ENCODE data around the gene THSD7A.

Gene THSD7A

GRCh38 chr7:11517853-11518252 is 314.1 kb downstream of the THSD7A start:
- no peak for DNase-seq (ENCODE audit: low read depth)

- DNase-seq (ENCODE audit: low read depth), result no peak
Observed at GRCh38 chr7:11516328-11516727, 315.7 kb downstream of the THSD7A start.

- no peak for DNase-seq (ENCODE audit: low read depth)
Observed at GRCh38 chr7:11513460-11513859, 318.5 kb downstream of the THSD7A start.

- DNase-seq (ENCODE audit: low read depth), result no peak
Observed at GRCh38 chr7:11507929-11508328, 324.1 kb downstream of the THSD7A start.

GRCh38 chr7:11506417-11506816 is 325.6 kb downstream of the THSD7A start:
- no peak for DNase-seq (ENCODE audit: low read depth)

DNA sequence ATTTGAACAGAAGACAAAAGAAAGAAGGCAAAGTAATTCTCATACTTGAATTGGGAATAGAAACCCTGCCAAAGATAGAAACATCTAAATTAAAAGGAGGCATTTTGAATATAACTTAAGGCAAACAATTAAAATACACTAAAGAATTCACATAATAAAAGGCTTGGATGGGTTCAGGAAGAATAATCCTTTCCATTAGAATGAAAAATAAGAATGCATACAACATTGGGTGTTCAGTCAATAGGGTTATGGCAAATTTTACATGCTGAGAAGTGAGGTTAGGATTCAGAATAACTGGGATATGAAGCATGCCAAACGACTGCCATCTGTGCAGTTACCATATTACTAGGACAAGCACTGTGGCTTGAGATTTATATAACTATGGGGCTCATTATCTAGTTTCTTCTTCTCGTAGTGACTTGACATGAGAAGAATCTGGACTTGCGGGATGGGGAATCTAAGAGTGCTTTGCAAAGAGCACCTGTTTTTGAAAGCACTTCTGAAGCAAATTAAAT is 326.5 kb downstream of the THSD7A start:
- no peak for DNase-seq (ENCODE audit: low read depth)

DNA sequence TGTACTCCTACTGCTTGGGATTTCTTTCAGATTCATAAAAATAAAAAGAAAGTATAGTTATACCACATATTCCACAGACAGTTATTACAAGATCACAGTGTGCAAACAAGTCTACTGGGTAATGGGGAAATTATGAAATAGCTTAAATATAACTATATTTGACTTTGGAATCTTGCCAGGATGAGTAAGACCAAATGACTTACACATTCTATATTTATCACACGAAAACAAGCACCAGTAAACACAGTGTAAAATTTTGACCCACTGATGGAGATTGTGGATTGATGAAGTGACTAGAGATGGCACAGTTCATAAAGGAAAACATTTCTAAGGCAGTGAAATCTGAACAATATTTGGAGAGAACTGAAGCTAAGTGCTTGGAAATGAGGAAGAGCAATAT is 339.7 kb downstream of the THSD7A start:
- no peak for DNase-seq (ENCODE audit: low read depth)

- DNase-seq (ENCODE audit: low read depth), result no peak
Observed at GRCh38 chr7:11491811-11492210, 340.2 kb downstream of the THSD7A start.

DNA sequence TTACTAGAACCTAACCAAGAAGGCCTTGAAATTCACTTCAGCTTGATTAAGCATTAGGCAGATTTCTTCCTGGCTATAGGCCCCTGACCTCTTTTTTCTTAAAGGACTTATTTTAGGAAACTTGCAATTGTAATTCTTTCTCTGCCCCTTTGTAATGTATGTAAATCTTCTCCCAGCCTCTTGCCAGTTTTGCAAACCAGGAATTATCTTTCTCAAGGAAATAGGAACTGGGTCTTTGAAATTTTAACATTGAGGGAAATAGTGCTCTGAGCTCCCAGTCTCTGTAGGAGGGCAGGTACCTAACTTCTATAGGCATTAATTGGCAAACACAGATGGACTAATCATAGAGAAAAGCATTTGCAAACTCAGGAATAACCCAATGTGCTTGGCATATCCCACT is 342.7 kb downstream of the THSD7A start:
- no peak for DNase-seq (ENCODE audit: low read depth)

DNA sequence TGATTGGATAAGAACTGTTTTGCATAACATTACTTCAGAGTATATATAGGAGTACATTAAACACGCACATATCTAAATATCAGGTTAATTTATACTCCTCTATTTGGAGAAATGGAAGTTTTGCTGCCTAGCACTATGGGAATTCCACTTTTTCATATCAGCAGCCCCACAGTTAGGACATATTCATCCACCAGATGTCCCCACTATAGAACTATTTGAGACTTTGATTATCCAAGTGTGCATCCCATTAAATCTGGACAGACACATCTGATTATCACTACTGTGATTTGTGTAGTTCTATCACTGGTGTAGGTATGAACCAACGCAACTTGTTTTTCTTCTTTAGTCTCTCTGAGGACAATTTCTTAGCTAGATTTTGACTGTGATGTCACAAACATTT is 345.7 kb downstream of the THSD7A start:
- no peak for DNase-seq (ENCODE audit: low read depth)

- DNase-seq (ENCODE audit: low read depth), result no peak
Observed at GRCh38 chr7:11485636-11486035, 346.4 kb downstream of the THSD7A start.

DNA sequence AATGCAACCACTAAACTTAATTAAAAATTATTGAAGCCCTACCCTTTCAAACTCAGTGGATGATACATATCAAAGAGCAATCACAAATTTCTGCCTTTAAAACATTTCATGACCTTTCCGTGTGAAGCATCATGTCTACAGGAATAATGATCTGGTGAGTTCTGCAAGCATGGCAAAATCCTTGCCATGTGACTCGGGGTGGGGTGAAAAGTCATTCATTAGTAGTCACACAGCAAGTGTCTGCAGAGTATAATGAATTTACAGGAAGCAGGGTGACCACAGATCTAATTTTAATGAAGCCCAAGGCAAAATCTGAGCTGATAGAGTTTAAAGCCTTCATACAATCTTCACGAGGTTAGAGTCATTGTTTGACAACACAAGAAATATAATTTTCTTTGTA is 351.9 kb downstream of the THSD7A start:
- no peak for DNase-seq (ENCODE audit: low read depth)

- no peak for DNase-seq (ENCODE audit: low read depth)
Observed at GRCh38 chr7:11478882-11479281, 353.1 kb downstream of the THSD7A start.

DNA sequence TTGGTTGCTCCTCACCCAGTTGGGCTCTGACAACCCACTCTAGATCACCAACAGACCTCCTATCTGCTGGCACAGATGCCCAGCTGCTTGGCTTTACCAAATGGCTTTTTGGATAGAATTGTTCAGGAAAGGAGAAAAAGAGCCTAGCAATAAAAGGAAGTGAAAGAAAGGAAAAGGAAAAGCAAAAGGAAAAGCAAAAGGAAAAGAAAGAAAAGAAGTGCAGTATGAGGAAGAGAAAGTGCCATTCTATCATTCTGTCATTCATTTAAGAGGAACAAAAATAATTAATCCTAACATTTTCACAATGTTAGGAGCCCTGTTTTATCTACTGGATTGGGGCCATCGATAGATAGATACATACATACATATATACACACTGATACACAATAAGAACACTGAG is 353.6 kb downstream of the THSD7A start:
- DNase-seq (ENCODE audit: low read depth), result no peak

DNA sequence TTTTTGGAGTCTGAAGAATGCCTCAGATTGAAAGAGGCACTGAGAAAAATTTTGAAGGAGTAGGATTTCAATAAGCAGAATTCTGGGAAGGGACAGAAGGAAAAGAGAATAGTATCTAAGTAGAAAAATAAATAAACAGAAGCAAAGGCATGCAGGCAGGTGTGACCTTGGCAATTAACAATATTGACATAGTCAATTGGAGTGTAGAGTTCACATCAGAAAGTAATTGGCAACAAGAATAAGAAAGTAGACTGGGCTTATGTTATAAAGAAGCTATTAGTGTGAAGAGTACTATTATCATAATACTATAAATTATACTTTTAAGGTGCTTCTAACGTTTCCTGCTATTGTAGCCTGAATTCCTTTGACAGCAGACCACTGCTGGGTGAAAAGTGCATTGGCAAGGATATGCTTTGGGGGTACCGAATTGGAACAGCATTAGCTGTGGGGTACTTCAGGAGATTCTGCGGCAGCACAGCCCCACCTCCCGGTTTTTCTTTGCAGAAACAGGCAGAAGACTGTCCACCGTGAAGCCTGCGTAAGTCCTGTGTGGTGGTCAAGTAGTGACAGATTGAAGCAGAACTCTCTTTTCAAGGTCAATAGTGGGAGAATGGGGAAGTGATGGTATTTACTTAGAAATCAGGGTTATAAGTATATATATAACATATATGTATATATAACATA is 357.0 kb downstream of the THSD7A start:
- DNase-seq (ENCODE audit: low read depth), result no peak

DNA sequence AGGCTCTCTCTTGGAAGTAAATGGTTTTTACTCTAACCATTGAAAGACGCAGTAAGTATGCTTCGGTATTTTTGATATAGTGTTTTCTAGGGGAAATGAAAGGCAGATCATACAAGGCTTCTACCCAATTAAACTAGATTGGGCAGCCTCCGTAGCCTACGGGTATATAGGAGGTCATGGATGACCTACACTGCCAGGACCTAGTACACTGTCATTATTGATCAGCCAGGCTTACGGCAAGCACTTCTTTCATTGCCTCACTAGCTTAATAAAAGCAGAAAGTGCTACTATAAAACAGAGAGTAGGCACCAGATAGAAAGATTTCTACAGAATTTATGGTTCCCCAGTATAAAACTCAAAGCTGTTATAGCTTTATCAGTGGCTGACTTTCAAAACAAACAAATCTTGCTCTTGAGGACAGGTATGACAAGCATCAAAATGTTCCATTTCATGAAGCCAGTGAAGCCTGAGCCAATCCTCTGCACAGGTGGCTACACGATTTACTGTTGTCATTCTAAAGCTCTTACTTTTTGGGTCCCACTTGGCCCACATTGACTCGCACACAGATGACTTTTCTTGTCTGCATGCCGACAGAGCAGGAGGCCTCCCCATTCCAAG is 358.1 kb downstream of the THSD7A start:
- DNase-seq (ENCODE audit: low read depth), result no peak

- no peak for DNase-seq (ENCODE audit: low read depth)
Observed at GRCh38 chr7:11473220-11473619, 358.8 kb downstream of the THSD7A start.

DNA sequence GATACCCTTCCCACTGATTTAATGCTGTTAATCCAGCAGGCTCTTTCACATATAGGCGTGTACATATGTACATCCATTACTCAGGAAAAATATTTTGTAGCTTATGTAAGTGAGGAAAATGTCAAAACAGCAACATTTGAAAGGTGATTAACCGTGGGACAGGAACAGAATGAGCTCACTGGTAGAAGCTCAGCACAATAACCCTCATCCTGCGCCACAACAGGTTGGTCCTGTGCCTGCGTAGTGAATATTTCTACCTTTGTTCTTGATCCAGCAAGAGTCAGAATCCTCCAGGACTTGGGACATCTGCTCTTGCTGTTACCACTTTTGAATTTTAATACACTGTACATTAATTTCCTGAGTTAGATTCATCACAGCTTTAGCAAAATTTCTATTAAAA is 359.4 kb downstream of the THSD7A start:
- no peak for DNase-seq (ENCODE audit: low read depth)

DNA sequence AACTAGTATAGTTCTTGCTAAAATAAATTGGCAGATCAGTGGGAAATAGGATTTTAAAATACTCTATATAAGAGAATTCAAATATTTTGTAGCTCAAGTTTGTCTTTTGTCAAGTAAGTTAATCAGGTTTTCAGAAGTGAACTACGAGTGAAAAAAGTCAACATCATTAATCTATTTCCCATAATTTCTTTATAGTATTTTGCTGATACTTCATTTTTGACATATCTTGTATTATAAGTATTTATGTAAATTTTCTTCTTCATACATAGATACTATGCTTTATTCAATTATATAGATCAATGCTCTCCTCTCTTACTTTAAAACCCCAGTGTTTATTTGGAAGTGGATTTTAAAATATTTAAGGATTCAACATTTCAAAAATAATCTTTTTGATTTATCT is 360.7 kb downstream of the THSD7A start:
- DNase-seq (ENCODE audit: low read depth), result no peak

DNA sequence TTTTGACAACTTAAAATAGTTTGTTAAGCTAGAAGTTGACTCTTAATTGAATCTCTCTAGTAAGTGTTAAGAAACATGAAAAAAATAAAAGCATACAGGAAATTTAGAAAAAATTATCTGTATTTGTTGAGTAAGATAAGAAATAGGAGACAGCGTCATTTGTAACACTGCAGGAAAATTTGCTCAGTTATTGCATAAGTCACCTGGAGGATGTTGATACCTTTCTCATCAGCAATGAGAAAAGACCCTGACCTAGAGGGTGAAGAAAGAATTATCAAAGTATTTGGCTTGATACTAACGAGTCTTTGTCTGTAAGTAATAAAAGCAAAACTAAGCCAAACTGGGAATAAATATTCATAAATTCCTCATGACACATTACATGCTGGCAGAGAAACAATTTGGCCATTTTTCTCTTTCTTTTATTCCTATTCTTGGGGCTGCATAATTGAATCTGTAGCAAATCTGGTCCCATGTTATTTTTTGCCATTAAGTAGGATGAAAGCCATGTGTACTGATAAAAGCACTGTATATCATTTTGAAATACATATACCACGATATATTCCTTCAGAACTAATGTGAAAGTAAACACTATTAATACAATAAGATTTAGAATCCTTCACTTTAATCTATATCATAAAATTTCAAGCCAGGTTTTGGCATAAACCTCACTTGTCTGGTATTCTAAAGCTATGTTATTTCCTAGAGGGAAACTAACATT is 362.8 kb downstream of the THSD7A start:
- DNase-seq (ENCODE audit: low read depth), result no peak

- no peak for DNase-seq (ENCODE audit: low read depth)
Observed at GRCh38 chr7:11466517-11467105, 365.4 kb downstream of the THSD7A start.

DNA sequence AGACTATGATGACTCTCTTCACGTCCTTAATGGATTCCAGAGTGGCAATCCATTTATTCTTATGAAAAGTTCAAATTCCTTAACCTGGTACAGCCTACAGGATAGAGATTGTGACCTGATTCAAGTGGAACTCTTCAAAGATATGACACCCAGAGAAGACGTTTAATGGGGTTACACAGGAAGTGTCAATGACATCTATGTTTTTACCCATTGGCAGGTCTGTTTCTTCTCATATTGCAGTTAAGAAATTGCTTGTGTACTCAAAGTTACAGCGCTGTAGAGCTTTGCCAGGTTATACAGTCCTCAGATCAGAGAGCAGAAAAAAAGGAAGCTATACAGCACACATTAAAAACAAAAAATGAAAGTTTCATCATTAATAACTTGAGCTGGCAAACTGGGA is 367.4 kb downstream of the THSD7A start:
- no peak for DNase-seq (ENCODE audit: low read depth)

GRCh38 chr7:11461946-11462345 is 370.1 kb downstream of the THSD7A start:
- DNase-seq (ENCODE audit: low read depth), result no peak
